Measurements from ENCODE around the gene TMIE.
A peak's percentile ranks its signal among the peaks of the same experiment; 100 is the strongest.

The TMIE gene

GRCh38 chr3:46709721-46710120 is 8.5 kb downstream of the TMIE start:
- DNase-seq = no peak

GRCh38 chr3:46710229-46710628 is 9.0 kb downstream of the TMIE start:
- DNase-seq = no peak

- DNase-seq = no peak
Measured at GRCh38 chr3:46710671-46711295, 9.6 kb downstream of the TMIE start.

- DNase-seq = no peak
Measured at GRCh38 chr3:46711305-46711704, 10.1 kb downstream of the TMIE start.

- no peak for DNase-seq
Measured at GRCh38 chr3:46711760-46712159, 10.6 kb downstream of the TMIE start.

GRCh38 chr3:46712191-46713049 is 11.2 kb downstream of the TMIE start:
- DNase-seq = no peak

- no peak for DNase-seq
Measured at GRCh38 chr3:46713050-46713897, 12.1 kb downstream of the TMIE start.

GRCh38 chr3:46713898-46714552 is 12.8 kb downstream of the TMIE start:
- DNase-seq = peak; percentile 31 to 42

- no peak for DNase-seq
Measured at GRCh38 chr3:46714728-46715506, 13.7 kb downstream of the TMIE start.

- DNase-seq = no peak
Measured at GRCh38 chr3:46715507-46716175, 14.4 kb downstream of the TMIE start.

GRCh38 chr3:46716461-46717441 is 15.6 kb downstream of the TMIE start:
- DNase-seq = no peak

GRCh38 chr3:46717447-46718231 is 16.4 kb downstream of the TMIE start, which contains the start of gene PRSS50:
Gene PRSS50, minus strand, starts transcription at chr3:46717869. Its CDS starts 45 bp downstream, at chr3:46717824.
- DNase-seq = peak; percentile 29 to 35

GRCh38 chr3:46719044-46719565 is 17.9 kb downstream of the TMIE start:
- DNase-seq = no peak

- DNase-seq = no peak
Measured at GRCh38 chr3:46719735-46720271, 18.6 kb downstream of the TMIE start.

GRCh38 chr3:46721009-46721408 is 19.8 kb downstream of the TMIE start:
- no peak for DNase-seq

- DNase-seq = no peak
Measured at GRCh38 chr3:46722443-46722842, 21.3 kb downstream of the TMIE start.

GRCh38 chr3:46724424-46724823 is 23.2 kb downstream of the TMIE start:
- DNase-seq = no peak

- no peak for DNase-seq
Measured at GRCh38 chr3:46725621-46726314, 24.6 kb downstream of the TMIE start.

All from activated CD4-positive, alpha-beta T cell treated with anti-CD3 and anti-CD28 coated beads, Interleukin-2, amount 50 U/mL, for 48 hours (primary cell).